Stimulated activated CD8-positive, alpha-beta memory T cell treated with anti-CD3 and anti-CD28 coated beads, Interleukin-15, amount 100 ng/mL, for 4 hours (primary cell): ENCODE data around the gene MEGF6.

Source experiments
- DNase-seq, 2 donors: peaks; one replicate each; pipeline ENCODE4 v3.0.0-alpha.2; 2020; ENCODE audit warnings: low read depth in 2 of 2

The MEGF6 gene

DNA sequence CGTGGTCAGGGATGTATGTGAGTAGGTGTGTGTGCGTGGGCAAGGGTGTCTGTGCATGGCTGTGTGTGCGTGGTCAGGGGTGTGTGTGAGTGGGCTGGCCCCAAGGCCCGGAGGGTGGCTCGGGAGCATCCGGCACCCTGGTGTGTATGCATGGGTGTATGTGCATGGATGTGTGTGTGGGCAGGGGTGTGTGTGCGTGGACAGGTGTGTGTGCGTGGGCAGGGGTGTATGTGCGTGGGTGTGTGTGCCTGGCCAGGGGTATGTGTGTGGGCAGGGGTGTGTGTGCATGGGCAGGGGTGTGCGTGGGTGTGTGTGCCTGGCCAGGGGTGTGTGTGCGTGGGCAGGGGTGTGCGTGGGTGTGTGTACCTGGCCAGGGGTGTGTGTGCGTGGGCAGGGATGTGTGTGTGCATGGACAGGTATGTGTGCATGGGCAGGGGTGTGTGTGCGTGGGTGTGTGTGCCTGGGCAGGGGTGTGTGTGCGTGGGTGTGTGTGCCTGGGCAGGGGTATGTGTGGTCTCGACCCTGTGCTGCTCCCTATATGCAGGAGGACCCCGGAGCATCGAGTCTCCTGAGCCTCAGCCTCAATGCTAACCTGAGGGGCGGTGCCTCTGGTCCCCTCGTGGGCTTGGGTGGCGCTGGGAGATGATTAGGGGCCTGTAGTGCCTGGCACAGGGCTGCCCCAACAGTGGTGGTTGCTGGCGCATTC lies 140.5 kb downstream of the MEGF6 start:
- DNase-seq = no peak

- DNase-seq = no peak
Measured at GRCh38 chr1:3469849-3470649, 141.3 kb downstream of the MEGF6 start.

DNA sequence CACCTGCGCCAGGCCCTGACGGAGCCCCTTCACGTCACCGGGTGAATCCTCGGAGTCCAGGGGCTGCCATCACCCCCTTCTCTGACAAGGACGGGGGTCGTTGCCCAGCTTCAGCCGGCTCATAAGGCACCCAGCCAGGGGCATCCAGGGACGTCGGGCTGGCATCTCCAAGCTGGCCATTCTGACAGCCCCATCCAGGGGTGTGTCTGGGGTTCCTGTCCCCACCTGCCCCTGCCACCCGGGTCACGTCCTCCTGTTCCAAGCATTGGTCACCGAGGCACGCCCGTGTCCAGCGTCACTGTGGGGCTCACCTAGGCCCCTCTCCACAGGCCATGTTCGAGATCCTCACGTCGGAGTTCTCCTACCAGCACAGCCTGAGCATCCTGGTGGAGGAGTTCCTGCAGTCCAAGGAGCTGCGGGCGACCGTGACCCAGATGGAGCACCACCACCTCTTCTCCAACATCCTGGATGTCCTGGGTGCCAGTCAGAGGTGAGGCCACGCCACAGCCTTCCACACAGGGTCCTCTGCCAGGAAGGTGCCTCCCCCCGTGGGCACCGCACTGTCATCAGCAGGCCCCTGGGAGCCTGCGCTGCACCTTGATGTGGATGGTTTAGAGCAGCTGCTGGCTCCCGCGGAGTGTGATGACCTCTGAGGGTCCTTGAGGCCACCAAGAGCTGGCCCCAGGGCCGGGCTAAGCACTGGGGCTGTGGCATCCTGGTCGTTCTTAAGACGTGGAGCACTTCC lies 142.0 kb downstream of the MEGF6 start:
- DNase-seq = no peak

GRCh38 chr1:3468236-3469103 lies 142.8 kb downstream of the MEGF6 start:
- DNase-seq = no peak

GRCh38 chr1:3467096-3468036 lies 143.9 kb downstream of the MEGF6 start:
- DNase-seq = no peak

- no peak for DNase-seq
Measured at GRCh38 chr1:3466366-3467075, 144.8 kb downstream of the MEGF6 start.

GRCh38 chr1:3465935-3466321 lies 145.4 kb downstream of the MEGF6 start:
- DNase-seq = no peak

DNA sequence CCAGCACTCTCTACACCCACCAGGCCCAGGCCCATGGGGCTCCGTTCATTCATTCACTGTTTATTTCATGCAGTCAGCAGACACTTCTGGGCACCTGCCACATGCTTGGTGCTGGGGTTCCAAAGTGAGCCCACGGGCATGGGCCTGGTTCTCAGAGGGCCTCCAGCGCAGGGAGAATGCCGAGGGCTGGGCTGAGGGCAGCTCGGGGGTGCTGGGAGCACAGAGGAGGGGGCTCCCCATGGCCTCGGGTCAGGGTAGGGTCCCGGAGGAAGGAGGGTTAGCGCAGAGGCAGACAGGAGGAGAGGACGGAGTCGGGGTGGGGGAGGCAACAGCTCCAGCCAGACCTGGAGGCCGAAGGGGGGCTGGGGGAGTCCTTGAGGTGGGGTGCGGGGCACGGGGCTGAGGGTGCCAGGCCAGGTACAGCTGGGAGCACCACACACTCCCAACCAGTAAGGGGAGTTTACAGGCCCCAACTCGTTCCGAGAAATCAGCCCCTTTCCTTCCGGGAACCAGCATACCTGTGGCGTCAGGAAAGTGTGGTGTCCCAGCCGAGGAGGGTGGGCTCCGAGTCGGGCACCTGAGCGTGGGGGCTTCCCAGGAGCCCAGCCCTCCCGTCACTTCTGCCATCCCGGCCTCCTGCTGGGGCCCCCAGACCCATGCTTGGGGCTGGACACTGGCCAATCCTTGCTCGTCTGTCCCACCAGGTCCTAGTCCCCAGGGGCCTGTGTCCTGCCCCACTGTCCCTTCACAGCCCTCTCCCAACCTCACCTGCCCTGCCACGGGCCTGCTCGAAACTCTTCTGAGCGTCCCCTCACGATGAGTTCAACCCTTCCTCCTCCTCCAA lies 146.0 kb downstream of the MEGF6 start:
- no peak for DNase-seq

DNA sequence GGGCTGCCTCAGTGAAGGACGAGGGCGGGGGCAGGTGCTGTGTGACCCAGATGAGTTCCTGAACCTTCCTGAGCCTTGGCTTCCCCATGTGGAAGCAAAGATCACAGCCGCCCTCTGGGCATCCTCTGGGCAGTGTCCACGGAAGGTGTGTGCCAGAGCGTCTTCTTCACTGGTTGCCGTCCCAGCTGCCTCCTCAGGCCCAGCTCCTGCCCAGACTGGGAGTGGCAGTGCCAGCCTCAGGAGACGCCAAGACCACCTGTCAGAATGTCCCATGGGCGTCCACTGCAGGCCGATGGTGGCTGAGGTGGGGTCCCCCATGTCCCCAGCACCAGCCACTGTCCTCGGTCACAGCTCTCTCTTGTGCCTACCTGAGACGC lies 146.7 kb downstream of the MEGF6 start:
- no peak for DNase-seq

- DNase-seq = no peak
Measured at GRCh38 chr1:3463891-3464648, 147.2 kb downstream of the MEGF6 start.

DNA sequence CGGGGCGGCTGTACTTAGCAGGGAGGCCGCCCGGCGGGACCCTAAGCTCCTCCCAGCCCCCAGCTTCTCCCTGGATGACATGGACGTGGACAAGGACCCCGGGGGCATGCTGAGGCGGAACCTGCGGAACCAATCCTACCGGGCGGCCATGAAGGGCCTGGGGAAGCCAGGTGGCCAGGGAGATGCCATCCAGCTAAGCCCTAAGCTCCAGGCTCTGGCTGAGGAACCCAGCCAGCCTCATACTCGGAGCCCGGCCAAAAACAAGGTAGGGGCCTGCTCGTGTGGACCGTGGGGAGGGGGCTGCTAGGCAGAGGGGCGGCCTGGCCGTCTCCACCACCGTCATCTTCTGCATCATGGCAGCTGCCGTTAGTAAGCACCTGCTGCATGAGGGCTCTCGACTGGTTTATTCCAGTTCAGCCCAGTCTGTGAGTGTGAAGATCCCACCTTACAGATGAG lies 147.9 kb downstream of the MEGF6 start:
- no peak for DNase-seq

GRCh38 chr1:3463013-3463385 lies 148.3 kb downstream of the MEGF6 start:
- DNase-seq = no peak

DNA sequence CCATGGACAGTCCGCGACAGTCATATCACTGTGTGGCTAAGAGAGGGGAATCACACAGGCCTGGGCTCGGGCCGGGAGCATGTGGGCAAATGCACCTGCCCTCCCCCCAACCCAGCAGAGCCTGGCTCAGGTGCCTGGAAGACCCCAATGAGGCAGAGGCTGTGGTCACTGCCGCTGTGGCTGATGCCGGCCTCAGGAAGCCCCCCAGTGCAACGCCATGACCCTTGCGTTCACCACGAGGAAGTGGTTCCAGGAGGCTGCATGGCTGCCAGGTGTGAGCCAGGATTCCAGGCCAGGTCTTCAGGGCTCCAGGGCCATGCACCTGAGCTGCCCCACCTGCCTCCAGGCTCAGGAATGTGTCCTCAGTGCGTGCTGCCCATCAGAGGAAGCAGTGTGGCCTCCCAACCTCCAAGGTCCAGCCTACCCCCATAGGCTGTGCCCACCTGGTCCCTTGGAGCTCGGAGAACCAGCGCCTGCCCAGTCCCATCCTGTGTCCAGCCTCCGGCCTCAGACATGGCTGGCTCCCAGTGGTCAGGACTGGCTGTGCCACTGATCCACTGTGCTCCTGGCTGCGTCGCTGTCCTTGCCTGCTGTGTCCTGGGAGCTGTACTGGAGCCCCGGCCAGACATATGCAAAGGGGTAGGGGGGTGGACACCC lies 148.8 kb downstream of the MEGF6 start:
- no peak for DNase-seq

GRCh38 chr1:3461934-3462275 lies 149.4 kb downstream of the MEGF6 start:
- no peak for DNase-seq

DNA sequence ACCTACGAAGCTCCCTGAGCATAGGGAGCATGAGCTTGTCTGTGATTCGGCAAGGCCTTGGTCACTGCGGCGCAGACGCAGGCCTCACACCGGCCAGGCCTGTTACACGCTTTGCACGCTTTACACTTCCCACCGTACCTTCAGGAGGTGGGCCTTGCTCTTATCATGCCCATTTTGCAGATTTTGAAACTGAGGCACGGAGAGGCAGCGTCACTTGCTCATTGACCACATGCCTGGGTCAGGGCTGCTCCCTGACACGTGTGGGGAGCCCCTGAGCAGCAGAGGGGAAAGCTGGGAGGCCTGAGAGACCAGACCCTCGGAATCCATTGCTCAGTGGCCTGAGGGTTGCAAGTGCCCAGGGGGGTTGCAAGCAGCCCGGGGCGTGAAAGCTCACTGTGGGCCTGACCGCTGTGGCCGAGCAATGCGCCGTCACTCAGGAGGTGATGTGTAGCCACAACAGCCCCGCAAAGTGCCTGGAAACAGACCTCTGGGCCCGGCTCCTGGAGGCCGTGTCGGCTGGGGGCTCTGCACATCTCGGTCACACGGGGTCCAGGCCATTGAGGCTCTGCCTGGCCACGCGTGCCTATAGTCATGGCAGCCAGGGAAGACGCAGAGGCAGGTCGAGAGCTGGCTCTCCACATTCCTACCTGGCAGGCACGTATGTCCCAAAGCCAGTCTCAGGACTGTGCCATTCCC lies 149.9 kb downstream of the MEGF6 start:
- DNase-seq = no peak

DNA sequence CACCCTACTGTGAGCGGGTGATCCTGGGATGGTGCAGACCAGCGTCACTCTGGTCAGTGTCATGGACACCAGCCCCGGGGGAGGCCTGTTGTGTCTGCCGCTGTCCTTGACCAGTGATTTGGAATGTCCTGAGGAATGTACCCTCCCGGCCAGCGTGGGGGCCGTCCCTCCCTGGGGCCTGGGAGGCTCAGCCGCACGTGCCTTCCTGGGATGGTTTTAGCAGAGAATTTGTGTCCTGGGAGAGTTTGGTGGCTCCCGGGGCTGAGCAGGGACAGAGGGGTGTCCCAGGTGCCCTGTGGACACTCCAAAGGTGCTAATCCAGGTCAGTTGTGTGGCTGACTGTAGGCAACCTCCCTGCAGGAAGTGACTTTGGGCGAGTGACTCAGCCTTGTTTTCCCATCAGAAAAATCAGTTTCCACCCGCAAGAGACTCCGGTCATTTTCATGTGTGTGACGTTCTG lies 150.6 kb downstream of the MEGF6 start:
- DNase-seq = no peak
